Dedifferentiated amniotic fluid mesenchymal stem cell (primary cell): ENCODE data around the gene VPS37B.
"Not testable (repeated sequence)": the region's sequence is repeated elsewhere in the genome, so short reads cannot be mapped to it uniquely, and the experiment has no call there.

ENCODE experiments used
- DNase-seq: peaks from one replicate; pipeline ENCODE4 v3.0.0-alpha.2; 2016; ENCODE audit errors: extremely low spot score

Gene VPS37B

GRCh38 chr12:122908915-122909314, 13.0 kb upstream of the VPS37B start:
- no peak for DNase-seq

DNA sequence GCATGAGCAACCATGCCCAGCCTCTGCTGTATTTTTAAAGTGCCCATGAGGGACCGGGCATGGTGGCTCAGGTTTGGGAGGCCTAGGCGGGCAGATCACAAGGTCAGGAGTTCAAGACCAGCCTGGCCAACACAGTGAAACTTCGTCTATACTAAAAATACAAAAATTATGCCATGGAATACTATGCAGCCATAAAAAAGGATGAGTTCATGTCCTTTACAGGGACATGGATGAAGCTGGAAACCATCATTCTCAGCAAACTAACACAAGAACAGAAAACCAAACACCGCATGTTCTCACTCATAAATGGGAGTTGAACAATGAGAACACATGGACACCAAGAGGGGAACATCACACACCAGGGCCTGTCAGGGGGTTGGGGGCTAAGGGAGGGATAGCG, 9.3 kb upstream of the VPS37B start:
- not testable (repeated sequence) for DNase-seq

DNA sequence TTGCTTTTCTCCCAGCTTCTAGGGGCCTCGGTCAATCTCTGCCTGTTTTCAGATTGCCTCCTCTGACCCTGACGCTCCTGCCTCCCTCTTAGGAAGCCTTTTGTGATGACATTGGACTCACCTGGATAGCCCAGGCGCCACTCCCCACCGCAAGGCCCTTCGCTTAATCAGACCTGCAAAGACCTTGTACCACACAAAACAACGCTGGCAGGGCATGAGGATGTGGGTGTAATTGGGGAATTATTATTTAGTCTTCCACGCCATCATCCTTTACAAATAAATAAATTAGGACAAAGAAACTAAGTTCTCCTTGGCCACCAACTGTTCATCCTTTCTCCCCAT, 7.7 kb upstream of the VPS37B start:
- DNase-seq = no peak

DNA sequence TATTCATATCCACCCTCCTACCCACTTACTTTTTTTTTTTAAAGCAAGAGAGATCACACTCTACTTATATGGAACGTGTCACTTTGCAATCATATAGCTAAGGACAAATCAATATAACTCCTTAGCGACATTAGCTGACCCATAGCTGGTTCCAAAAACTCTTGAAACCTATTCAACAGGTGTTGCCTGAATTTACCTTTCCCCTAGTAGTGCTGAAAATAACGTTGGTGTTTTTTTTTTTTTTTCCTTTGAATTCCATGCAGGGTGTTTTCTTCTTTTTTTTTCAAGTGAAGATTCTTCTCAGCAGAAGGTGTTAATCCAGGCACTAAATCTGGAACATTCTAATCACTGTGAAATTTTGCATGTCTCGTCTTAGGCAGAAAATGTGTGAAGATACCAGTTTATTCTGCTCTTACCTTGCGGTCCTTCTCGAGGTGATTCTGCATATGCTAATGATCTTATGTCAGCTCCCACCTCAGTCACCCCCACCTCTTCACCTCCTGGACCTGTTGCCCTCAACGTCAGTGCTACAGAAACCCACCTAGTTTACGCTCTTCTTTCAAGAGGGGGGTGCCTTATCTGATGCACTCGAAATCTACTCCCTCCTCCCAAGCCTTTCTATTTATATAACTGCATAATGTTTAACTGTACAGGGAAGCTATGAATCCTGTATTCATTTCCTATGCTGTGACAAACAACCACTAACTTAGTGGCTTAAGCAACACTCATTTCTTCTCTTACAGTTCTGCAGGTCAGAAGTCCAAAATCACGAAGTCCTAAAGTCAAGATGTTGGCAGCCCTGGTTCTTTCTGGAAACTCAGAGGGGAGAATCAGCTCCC, 7.1 kb upstream of the VPS37B start:
- no peak for DNase-seq

DNA sequence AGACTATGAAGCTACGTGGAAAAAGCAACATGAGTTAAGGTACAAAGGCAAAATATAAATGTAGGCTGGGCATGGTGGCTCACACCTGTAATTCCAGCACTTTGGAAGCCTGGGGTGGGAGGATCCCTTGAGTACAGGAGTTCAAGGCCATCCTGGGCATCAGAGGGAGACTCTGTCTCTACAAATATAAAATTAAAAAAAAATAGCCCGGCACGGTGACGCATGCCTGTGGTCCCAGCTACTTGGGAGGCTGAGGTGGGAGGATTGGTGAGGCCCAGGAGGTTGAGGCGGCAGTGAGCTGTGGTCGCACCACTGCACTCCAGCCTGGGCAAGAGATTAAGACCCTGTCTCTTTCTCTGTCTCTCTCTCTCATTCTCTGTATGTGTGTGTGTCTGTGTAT, 4.0 kb upstream of the VPS37B start:
- no peak for DNase-seq

- DNase-seq = no peak
Measured at GRCh38 chr12:122896662-122897061, 738 bp upstream of the VPS37B start.

DNA sequence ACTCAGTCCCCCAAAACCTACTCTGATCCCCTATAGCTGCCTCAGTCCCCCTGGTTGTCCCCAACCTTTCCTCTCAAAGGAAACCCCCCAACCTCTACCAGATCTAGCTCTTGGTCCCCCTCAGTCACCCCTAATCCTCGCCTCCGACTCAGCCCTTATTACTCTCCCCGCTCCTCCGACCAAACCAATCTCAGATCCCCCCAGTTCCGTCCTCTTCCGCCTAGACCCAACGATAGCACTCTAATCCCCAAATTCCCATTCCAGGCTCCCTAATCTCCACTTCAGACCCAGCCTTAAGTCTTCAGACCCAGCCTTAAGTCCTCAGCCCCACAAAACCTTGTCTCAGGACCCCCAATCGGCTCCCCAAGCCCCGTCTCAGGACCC, 612 bp downstream of the VPS37B start:
- DNase-seq = no peak

- no peak for DNase-seq
Measured at GRCh38 chr12:122894193-122895121, 1.5 kb downstream of the VPS37B start.

- no peak for DNase-seq
Measured at GRCh38 chr12:122893208-122894153, 2.4 kb downstream of the VPS37B start.

GRCh38 chr12:122892724-122893123, 3.2 kb downstream of the VPS37B start:
- DNase-seq = not testable (repeated sequence)

DNA sequence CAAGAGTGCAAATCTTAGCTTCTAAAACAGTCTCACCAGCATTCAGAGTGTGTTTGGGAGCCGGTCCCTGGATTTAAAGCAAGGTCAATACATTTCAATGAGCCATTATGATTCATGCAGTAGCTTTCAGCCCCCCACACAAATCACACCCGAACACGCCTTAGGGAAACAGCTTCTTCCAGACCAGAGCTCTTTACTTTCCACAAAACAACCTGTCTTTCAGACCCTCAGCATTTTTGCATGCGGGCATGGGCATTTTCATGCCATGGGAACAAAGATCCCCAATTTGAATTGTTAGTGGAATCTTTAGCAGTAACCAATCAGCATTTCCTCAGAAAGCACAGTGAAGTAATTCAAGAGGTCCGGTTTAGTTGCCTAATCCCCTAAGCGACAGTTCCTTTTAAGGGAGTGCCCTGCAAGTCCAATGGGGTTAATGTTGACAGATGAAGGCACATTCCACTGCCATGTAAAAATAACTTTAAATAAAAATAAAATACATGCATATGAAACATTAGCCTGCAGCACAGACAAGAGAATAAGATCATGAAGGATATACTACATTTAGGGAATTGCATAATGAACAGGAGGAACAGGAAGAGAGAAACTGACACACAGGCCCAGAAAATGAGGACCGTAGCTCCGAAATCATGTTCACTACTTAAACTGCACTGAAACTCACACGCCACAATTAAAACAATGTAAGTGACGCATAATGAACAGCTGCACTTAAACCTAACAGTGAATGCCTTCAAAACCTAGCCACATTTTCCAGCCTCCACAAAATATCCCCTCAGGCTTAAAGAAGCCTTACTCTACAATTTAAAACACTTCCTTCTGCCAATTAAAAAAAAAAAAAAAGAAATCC, 4.0 kb downstream of the VPS37B start:
- peak; percentile 51 for DNase-seq

DNA sequence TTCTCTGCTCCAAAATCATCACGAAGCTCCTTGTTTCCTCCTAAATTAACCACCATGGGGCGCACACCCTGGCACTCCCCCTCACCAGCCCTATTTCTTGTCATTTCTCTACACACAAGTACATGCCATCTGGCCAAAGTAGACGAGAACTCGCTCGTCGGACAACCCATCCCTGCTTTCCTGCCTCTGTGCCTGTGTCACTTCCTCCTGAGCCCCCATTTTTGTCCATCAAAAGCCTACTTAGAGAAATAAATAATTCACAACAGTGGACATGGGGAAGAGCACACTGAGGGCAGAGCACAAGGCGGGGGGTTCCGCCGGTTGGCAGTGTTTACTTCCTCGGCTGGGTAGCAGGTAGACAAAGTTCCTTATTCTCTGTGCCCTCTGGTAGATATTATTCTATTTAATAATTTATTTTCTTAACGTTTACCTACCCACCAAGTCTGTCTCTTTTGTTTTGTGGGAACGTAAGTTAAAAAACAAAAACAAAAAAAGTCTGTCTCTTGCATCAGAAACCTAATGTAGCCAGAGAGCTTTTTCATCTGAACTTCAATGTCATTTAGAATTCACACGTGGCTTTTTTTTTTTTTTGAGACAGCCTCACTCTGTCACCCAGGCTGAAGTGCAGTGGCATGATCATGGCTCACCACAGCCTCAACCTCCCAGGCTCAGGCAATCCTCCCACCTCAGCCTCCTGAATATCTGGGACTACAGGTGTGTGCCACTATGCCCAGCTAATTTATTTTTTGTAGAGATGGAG, 6.0 kb downstream of the VPS37B start:
- no peak for DNase-seq

GRCh38 chr12:122888232-122888752, 7.6 kb downstream of the VPS37B start:
- no peak for DNase-seq

DNA sequence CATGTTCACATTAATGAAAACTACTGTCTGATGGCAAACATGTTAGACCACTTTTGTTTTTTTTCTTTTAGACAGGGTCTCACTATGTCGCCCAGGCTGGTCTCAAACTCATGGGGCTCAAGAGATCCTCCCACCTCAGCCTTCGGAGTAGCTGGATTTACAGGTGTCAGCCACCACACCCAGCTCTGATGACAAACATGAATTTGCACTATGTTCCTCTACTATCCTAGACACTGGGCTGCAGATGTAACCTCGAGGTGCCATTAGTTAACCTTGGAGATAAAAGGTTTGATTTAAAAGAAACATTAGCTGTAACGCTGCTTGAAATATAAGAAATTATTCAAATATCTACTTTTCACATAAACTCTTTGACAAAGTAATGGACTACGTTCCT, 8.1 kb downstream of the VPS37B start:
- DNase-seq = no peak

DNA sequence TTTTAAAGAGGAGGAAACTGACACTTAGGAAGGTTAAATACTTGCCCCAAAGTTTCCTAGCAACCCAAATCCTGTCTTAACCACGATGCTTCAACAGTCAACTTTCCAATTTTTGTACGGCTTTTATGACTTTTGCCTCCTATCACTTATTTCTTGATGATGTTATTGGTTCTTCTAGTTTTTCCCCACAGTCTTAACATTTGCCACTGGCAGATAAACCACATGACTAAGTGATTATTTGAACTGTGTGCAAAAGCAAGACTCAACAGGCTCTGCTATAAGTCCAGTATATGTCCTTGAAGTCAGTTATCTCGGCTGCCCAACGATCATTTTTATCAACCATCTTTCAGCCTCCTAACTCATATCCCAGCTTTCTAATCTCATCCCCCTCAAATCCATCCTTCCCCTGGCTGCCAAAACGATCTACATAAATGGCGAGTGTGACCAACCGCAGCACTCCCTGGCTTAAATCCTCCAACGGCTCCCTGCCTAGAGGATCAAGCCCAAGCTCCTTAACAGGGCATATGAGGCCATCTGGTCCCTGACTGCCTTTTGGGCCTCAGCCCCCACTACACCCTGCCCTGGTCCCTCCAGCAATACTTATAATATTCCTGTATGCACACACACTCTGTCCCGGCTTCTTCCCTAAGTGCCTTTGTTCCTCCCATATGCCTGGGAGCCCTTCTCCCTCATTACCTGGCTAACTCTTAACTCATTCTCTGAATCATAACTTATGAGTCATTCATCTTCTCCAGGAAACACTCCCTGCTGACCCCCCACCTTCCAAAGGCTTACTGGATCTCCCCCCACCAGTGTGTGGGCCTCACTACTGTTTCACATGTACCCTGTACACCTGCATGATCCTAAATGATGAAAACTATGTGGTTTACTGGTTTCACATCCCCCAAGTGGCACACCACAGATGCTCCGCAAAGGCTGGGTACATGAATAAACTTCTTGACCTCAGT, 8.8 kb downstream of the VPS37B start:
- no peak for DNase-seq

DNA sequence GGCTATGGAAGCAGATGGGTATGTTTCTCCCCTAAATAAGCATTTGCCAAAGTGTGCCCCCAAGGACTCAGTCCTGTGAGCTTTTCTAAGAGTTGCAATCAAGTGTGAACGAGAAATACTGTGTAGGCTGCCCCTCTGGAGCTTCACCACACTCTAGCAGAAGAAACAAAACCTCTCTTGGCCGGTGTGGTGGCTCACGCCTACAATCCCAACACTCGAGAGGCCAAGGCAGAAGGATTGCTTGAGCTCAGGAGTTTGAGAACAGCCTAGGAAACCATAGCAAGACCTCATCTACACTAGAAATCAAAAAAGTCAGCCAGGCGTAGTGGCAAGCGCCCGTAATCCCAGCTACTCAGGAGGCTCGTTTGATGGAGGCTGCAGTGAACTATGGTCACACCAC, 9.8 kb downstream of the VPS37B start:
- no peak for DNase-seq

DNA sequence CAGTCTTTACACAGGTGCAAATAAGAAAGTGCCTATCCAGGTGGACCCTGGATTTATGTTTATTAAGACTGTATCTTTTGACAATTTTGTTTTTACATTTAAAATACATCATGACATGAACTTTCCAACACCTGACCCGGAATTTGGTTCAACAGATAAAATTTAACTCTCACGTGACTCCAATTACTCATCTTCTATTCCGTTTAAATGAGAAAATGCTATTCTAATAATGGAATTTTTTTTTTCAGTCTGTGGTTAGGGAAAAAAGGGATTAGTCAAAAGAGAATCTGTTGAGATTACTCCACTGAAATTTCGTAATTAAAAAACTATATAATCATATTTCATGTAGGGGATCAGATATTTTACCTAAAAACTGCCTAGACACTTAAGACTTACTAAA, 11.1 kb downstream of the VPS37B start:
- no peak for DNase-seq

DNA sequence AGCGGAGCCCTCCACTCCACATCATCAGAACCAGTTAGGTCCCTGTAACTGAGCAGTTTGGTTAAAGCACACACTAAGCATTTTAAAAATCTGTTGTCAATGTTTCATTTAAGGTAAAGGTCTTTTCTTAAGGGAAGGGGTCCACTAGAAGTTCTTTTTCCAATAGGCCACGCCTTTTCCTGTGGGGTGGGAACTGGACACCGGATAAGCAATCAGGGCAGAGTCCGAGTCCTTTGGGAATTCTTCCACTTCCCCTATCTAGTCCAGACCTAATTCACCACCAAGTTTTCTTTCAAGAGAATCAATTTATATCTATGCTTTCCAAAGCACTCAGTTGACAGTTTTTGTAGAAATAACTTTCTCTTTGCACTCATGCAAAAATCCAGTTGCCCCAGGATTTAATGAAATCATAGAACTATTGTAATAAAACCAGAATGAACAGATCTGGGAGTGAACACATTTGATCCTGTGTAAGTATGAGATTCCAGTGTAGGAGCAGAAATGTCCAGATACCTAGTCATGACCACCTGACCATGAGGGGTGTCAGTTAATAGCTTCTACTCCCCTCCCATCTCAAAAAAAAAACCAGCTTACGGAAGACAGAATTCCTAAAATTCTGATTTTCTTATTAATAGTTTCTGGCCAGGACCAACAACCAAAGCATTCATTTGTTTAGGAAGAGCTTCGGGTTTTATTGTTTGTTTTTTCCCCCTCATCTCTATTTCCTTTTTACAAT, 11.7 kb downstream of the VPS37B start:
- no peak for DNase-seq
